Cardiac fibroblast (primary cell): ENCODE data around the gene RFLNA.

Source experiments
- DNase-seq, 2 donors: peaks; one replicate each; pipeline versions ENCODE4 v3.0.0 to v3.0.0-alpha.2; 2010; ENCODE audit warnings: low read depth in 2 of 2
- H3K4me3 ChIP-seq, 2 donors: replicated peaks in 1 of 2; 1 replicate in 1 of 2; 2 replicates in 1 of 2; pipeline ENCODE4 v1.5.1; 2011; ENCODE audit warnings: low read depth in 2 of 2, low read length in 2 of 2, mild to moderate bottlenecking in 2 of 2, moderate library complexity in 1 of 2
- CTCF ChIP-seq: IDR thresholded peaks from one replicate; pipeline ENCODE4 v1.5.1; 2011; ENCODE audit warnings: low read depth, mild to moderate bottlenecking, low read length, inconsistent platforms

RFLNA gene

GRCh38 chr12:124323771-124324530 lies 29.1 kb downstream of the RFLNA start:
- no peak overlapping the region for H3K4me3 ChIP-seq
- TF ChIP-seq CTCF, result no peak
- DNase-seq, result peak in 1 of 2 donors; percentile 34

GRCh38 chr12:124324803-124325705 lies 30.2 kb downstream of the RFLNA start:
- TF ChIP-seq CTCF, result no peak
- no peak overlapping the region for H3K4me3 ChIP-seq
- DNase-seq, result no peak

DNA sequence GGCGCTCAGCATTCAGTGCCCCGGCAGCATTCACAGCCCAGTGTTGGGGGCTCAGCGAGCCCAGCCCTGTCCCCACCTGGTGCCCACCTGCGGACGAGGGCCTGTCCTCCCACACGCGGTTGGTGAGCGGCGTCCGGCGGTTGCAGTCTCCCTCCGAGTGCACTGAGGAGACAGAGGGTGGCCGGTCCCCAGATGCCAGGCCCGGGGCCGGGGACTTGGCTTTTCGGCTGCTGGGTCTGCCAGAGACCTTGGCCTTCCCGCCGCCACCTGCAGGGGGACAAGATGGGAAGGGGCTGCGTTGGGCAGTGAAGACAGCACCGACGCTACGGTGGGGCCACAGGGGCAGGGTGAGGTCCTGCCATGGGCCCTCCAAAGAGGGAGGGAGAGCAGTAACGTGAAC lies 31.2 kb downstream of the RFLNA start:
- no peak overlapping the region for H3K4me3 ChIP-seq
- DNase-seq, result no peak
- TF ChIP-seq CTCF, result no peak

GRCh38 chr12:124326871-124327270 lies 32.0 kb downstream of the RFLNA start:
- no peak for DNase-seq
- no peak for TF ChIP-seq CTCF
- no peak overlapping the region for H3K4me3 ChIP-seq

GRCh38 chr12:124327362-124328043 lies 32.6 kb downstream of the RFLNA start:
- DNase-seq, result no peak
- TF ChIP-seq CTCF, result no peak
- no peak overlapping the region for H3K4me3 ChIP-seq

DNA sequence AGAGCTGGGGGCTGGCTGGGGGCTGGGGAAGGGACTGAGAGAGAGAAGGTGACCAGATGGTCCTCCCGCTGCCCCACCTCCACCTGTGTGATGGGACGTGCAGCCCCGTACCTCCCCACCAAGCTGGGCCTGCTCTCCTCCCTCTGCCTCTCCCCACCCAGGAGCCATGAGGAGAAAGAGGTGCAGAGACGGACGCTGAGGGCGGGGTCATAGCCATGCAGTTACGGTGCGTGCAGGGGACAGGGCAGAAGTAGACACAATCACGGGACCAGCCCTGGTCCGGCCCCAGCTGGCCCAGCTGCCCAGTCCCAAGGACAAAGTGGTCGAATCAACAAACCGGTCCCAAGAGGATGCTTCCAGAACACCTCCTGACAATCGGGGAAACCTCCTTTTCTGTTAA lies 33.2 kb downstream of the RFLNA start:
- TF ChIP-seq CTCF, result no peak
- H3K4me3 ChIP-seq, result no peak overlapping the region
- no peak for DNase-seq
